Endothelial cell of umbilical vein (primary cell): ENCODE data around the gene KIFC1. TPM values are rescaled to one million over a fixed set of nuclear protein-coding genes. Genes with fewer than 3 reads are reported as not detected.
"Not testable (repeated sequence)": the region's sequence is repeated elsewhere in the genome, so short reads cannot be mapped to it uniquely, and the experiment has no call there.

Source experiments
- Bru-seq: library from RNA; stranded (reverse); fragments of 400-500 nt; gene quantifications from one replicate; lab custom pipeline; 2021; lab: Mats Ljungman, UMichigan
- BruChase-seq, 2 experiments: library from RNA; stranded (reverse); fragments of 400-500 nt; gene quantifications; one replicate each; lab custom pipeline; 2021; lab: Mats Ljungman, UMichigan
- BruUV-seq: library from RNA; stranded (reverse); fragments of 400-500 nt; replicated peaks from 2 replicates; lab custom pipeline; 2021; lab: Mats Ljungman, UMichigan
- CTCF ChIA-PET: fragments of 300-600, 350-600 bp; sonication (Branson Sonifier 250); formaldehyde crosslinking; loops from one replicate; lab custom pipeline; 2021; ENCODE audit warnings: antibody characterized with exemption, inconsistent platforms; lab: Charles Lee
- POLR2A ChIA-PET: fragments of 300-600, 350-600 bp; sonication (Branson Sonifier 250); formaldehyde crosslinking; loops from one replicate; lab custom pipeline; 2021; ENCODE audit warnings: antibody characterized with exemption, inconsistent platforms; lab: Charles Lee
- DNase-seq: peaks from one replicate; pipeline ENCODE4 v3.0.0-alpha.2; 2011; ENCODE audit warnings: low read depth, low spot score
- FAIRE-seq: peaks from 2 replicates; lab custom pipeline; 2011; peaks lifted over from hg19 to GRCh38; lab: Jason Lieb, UNC
- H2AFZ ChIP-seq: 2 replicates; pipeline ENCODE4 v1.6.0; 2012; ENCODE audit warnings: low read depth, low read length, control low read depth, inconsistent platforms
- H3K27ac ChIP-seq: 2 replicates; pipeline ENCODE4 v1.5.1; 2011; ENCODE audit warnings: low read depth, mild to moderate bottlenecking, control low read depth, low read length, moderate library complexity; ENCODE audit not compliant: insufficient read depth
- H3K27me3 ChIP-seq, 2 experiments: 2 replicates each; pipeline versions ENCODE4 v1.6.0 to v1.6.1; 2011; ENCODE audit warnings: low read length in 2 of 2, mixed read lengths in 1 of 2; ENCODE audit not compliant: control insufficient read depth in 2 of 2, insufficient read depth in 2 of 2
- H3K36me3 ChIP-seq, 2 experiments: 2 replicates in 1 of 2; 3 replicates in 1 of 2; pipeline ENCODE4 v1.5.1; 2011; ENCODE audit warnings: low read length in 2 of 2, mild to moderate bottlenecking in 1 of 2, moderate library complexity in 1 of 2; ENCODE audit not compliant: control insufficient read depth in 2 of 2, insufficient read depth in 2 of 2; ENCODE audit errors: extremely low read depth in 1 of 2
- H3K4me1 ChIP-seq: 3 replicates; pipeline ENCODE4 v1.5.1; 2011; ENCODE audit warnings: mild to moderate bottlenecking, low read length; ENCODE audit not compliant: control insufficient read depth, insufficient read depth; ENCODE audit errors: extremely low read depth
- H3K4me2 ChIP-seq: 2 replicates; pipeline ENCODE4 v1.6.1; 2011; ENCODE audit warnings: low read length, control low read depth, mixed read lengths; ENCODE audit not compliant: insufficient read depth
- H3K4me3 ChIP-seq, 3 experiments: fragments of 200-600 bp in 1 of 3; sonication (generic), shearing (Covaris generic) in 1 of 3; replicated peaks in 1 of 3; 2 replicates each; pipeline ENCODE4 v1.5.1; 2011 to 2016; ENCODE audit warnings: control low read depth in 3 of 3, low read length in 3 of 3, mild to moderate bottlenecking in 2 of 3, inconsistent platforms in 1 of 3, low read depth in 1 of 3, moderate library complexity in 1 of 3; ENCODE audit not compliant: insufficient read depth in 1 of 3
- H3K79me2 ChIP-seq: 2 replicates; pipeline ENCODE4 v1.6.0; 2012; ENCODE audit warnings: low read length, inconsistent platforms; ENCODE audit not compliant: control insufficient read depth, insufficient read depth
- H3K9ac ChIP-seq: replicated peaks from 2 replicates; pipeline ENCODE3; 2011; ENCODE audit warnings: low read length, control low read depth; ENCODE audit not compliant: insufficient read depth; ENCODE audit errors: extremely low read depth
- H3K9me1 ChIP-seq: replicated peaks from 3 replicates; pipeline ENCODE4 v1.6.0; 2011; ENCODE audit warnings: mild to moderate bottlenecking, low read length; ENCODE audit not compliant: control insufficient read depth, insufficient read depth; ENCODE audit errors: extremely low read depth
- H3K9me3 ChIP-seq: replicated peaks from 2 replicates; pipeline ENCODE4 v1.5.1; 2012; ENCODE audit warnings: low read length, inconsistent platforms; ENCODE audit not compliant: control insufficient read depth, insufficient read depth
- H4K20me1 ChIP-seq: replicated peaks from 2 replicates; pipeline ENCODE3; 2011; ENCODE audit warnings: mild to moderate bottlenecking, low read length; ENCODE audit not compliant: control insufficient read depth, insufficient read depth; ENCODE audit errors: extremely low read depth
- CTCF ChIP-seq, 2 donors: IDR thresholded peaks; 1 replicate in 1 of 2; 2 replicates in 1 of 2; pipeline ENCODE4 v1.5.1; 2011; ENCODE audit warnings: low read length in 2 of 2, mild to moderate bottlenecking in 2 of 2, moderate library complexity in 2 of 2, control low read depth in 1 of 2, inconsistent platforms in 1 of 2, low read depth in 1 of 2; ENCODE audit not compliant: insufficient read depth in 1 of 2; ENCODE audit errors: extremely low read depth in 1 of 2
- EZH2 ChIP-seq: IDR thresholded peaks from 2 replicates; pipeline ENCODE4 v1.6.1; 2012; ENCODE audit warnings: borderline replicate concordance, low read depth, mild to moderate bottlenecking, moderate library complexity, low read length, inconsistent platforms; ENCODE audit not compliant: severe bottlenecking
- GATA2 ChIP-seq: IDR thresholded peaks from 2 replicates; pipeline ENCODE4 v1.7.0; 2011; ENCODE audit warnings: low read depth, mild to moderate bottlenecking, moderate library complexity, mixed read lengths, low read length; ENCODE audit not compliant: insufficient read length, insufficient read depth
- MAX ChIP-seq: IDR thresholded peaks from 2 replicates; pipeline ENCODE4 v1.6.1; 2011; ENCODE audit not compliant: insufficient read depth, insufficient read length
- MYC ChIP-seq: IDR thresholded peaks from one replicate; pipeline ENCODE4 v1.6.1; 2011; ENCODE audit warnings: mild to moderate bottlenecking, low read depth, low read length
- POLR2A ChIP-seq: IDR thresholded peaks from 2 replicates; pipeline ENCODE4 v1.6.1; 2012; ENCODE audit warnings: low read depth, mild to moderate bottlenecking, control low read depth, low read length
- POLR2AphosphoS5 ChIP-seq: IDR thresholded peaks from 2 replicates; pipeline ENCODE4 v1.6.1; 2012; ENCODE audit warnings: low read depth, mild to moderate bottlenecking, control low read depth, low read length, moderate library complexity; ENCODE audit not compliant: insufficient read depth
- dilution Hi-C: fragments of 300-500 bp; cut with MboI; formaldehyde crosslinking; loops from one replicate; pipeline ENCODE4 v1.15.0; 2019; ENCODE audit warnings: low sequenced_read_pairs; ENCODE audit not compliant: extremely low pct_ligation_motif_present
- intact Hi-C: fragments of 100-400 bp; cut with micrococcal nuclease; formaldehyde crosslinking; loops from one replicate; pipeline ENCODE4 v1.10.0; 2022
- long read RNA-seq: library from polyadenylated mRNA; stranded (forward); transcript quantifications from one replicate; pipeline ENCODE4 v2.0.0, GENCODE V29; 2021
- polyA minus RNA-seq, 3 experiments: library from RNA; depleted of rRNA, polyadenylated mRNA; stranded (reverse); fragments of >200 nt; gene quantifications; 1 replicate in 1 of 3; 2 replicates in 2 of 3; pipeline ENCODE4 v1.2.3, GENCODE V29; 2011
- polyA plus RNA-seq, 4 experiments: library from polyadenylated mRNA; depleted of rRNA in 3 of 4; stranded (reverse) in 3 of 4; unstranded in 1 of 4; fragments of >200 nt; gene quantifications; 2 replicates each; pipeline versions ENCODE4 v1.2.1 to v1.2.3, GENCODE V29; 2011 to 2012; ENCODE audit warnings: missing spikeins in 1 of 4
- total RNA-seq: library from RNA; stranded (reverse); gene quantifications from 2 replicates; pipeline ENCODE4 v1.2.3, GENCODE V29; 2021

The KIFC1 gene
- total RNA-seq = 63.4 and 65.9 TPM in 2 replicates
- 38.5 and 39.3 TPM in 2 replicates for polyA plus RNA-seq
- polyA plus RNA-seq (2011; cell fraction: cytosol; rRNA removed) = 46.2 and 46.6 TPM in 2 replicates
- 63.0 and 83.1 TPM in 2 replicates for polyA plus RNA-seq (2011; cell fraction: nucleus; rRNA removed)
- 15.2 and 30.1 TPM in 2 replicates for polyA plus RNA-seq (2012)
- 40.6 and 41.9 TPM in 2 replicates for polyA minus RNA-seq
- polyA minus RNA-seq (2011; cell fraction: cytosol; rRNA and poly(A)+ RNA removed) = 33.3 TPM
- polyA minus RNA-seq (2011; cell fraction: nucleus; rRNA and poly(A)+ RNA removed) = 36.4 and 42.0 TPM in 2 replicates
- percentile 80 among the genes with signal in this experiment for Bru-seq, nascent RNA
- percentile 84 among the genes with signal in this experiment for BruChase-seq, experiment 1, labeled RNA remaining after a 6-hour chase
- BruChase-seq, experiment 2, labeled RNA remaining after a 2-hour chase = percentile 88 among the genes with signal in this experiment
- long read RNA-seq, transcript KIFC1-211 (11 exons, 2,706 nt) = major isoform, 22 of 51 reads
- long read RNA-seq, partial matches to known transcripts = 22 of 51 reads
- long read RNA-seq, other reads (novel, unspliced or antisense) = 7 of 51 reads

GRCh38 chr6:33391278-33391921 lies at the start of gene KIFC1:
Gene KIFC1 (plus strand): TSS chr6:33391823. CDS start chr6:33391986, 163 bp downstream.
- peak; percentile 99 for FAIRE-seq
- Histone ChIP-seq H3K27me3 (no peaks in the 10 kb centered on the region), H3K4me1 (peaks cover 26% of the 10 kb centered on the region), H3K9me1 (no peaks in the 10 kb centered on the region), H3K27ac (peak within 1 kb of the TSS; percentile 57), H3K4me3 (peak within 1 kb of the TSS; percentile 73 to 85 (median 84)), H3K36me3 (peaks cover 0 to 2% of the 10 kb centered on the region in 2 experiments), H3K4me2 (peak within 1 kb of the TSS; percentile 64), H2AFZ (peak within 1 kb of the TSS; percentile 91), H3K79me2 (peaks cover 47% of the 10 kb centered on the region), H4K20me1 (no peaks in the 10 kb centered on the region), H3K9ac (peak within 1 kb of the TSS; percentile 55), H3K9me3 (no peaks in the 10 kb centered on the region)
- intact Hi-C loops (loop anchor here (1.0 to 5.0 kb wide), 5 partner anchors 19 to 101 kb away; partner anchors contain the start of gene ZBTB9), dilution Hi-C loops (no loop called here)
- ChIA-PET POLR2A (no interaction called here), CTCF (interaction anchor here (0.7 to 2.0 kb wide), 6 partner anchors 16 to 188 kb away, joined by 3 to 15 read pairs (median 4); partner anchors contain the start of genes BAK1 and ZBTB9)
- peak; percentile 100 for DNase-seq
- BruUV-seq = TSS peak; percentile 55
- TF ChIP-seq POLR2AphosphoS5 (no peak), GATA2 (no peak), MAX (peak; percentile 74), CTCF (IDR thresholded peaks at IDR 0.05; ENCODE audit: extremely low read depth in 1 of 2, insufficient read depth in 1 of 2, low read depth in 1 of 2, low read length in 2 of 2) (peak; percentile 98 to 99), MYC (no peak), POLR2A (peak; percentile 28), EZH2 (no peak)

GRCh38 chr6:33343606-33343952 lies 48.0 kb upstream of the KIFC1 start:
- CTCF ChIA-PET, H3K4me1 ChIP-seq, DNase-seq, intact Hi-C loops, FAIRE-seq, H4K20me1 ChIP-seq, POLR2A ChIA-PET, H2AFZ ChIP-seq, BruUV-seq, dilution Hi-C loops, H3K9me1 ChIP-seq, H3K9me3 ChIP-seq, H3K27ac ChIP-seq, H3K36me3 ChIP-seq, H3K9ac ChIP-seq, H3K79me2 ChIP-seq, H3K27me3 ChIP-seq, H3K4me3 ChIP-seq, H3K4me2 ChIP-seq: not testable (repeated sequence)
